ENCODE results near the gene AK8.

AK8 gene

DNA sequence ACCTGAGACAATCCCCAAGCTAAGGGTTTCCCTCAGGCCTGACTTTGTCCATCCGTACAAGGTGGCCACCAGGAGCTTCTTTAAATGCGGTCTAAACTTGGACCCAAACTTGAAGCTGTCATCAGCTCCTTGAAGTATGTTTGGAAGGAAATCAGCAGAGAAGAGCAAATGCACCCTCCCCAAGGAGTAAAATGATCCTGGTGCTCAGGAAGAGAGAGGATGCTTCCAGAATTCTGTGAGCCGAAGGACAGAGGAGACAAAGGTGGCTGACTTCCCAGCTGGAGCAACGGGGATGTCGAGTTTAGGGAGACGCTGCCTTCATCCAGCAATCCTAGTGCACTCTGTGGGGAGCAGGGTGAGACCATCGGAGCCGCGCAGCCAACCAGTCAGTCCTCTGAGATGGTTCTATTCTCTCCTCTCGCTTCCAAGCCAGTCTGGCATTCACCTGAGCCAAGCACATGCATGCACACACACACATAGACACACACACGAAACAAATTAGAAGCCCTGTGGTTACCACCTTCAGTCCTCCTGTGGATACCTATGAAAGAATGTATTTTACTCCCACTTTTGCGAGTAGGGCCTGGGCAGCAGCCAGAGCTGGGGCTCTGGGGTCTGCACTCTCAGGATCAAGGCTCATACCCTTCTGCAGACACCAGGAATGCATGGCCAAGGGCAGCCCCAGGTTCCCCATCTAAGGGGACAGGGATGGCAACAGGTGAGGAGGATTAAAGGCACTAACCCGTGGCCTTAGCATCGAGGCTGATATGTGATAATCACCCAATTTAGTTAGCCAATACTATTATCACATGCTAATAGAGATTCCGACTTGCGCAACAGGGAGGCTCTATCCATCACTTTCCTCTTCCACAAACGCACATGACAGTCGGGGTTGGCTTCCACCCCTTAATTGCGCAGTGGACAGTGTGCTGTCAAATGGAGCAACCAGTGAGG lies 132.1 kb downstream of the AK8 start:
- DNase-seq (ENCODE audit: low read depth in 4 of 4, low spot score in 1 of 4) = no peak

DNA sequence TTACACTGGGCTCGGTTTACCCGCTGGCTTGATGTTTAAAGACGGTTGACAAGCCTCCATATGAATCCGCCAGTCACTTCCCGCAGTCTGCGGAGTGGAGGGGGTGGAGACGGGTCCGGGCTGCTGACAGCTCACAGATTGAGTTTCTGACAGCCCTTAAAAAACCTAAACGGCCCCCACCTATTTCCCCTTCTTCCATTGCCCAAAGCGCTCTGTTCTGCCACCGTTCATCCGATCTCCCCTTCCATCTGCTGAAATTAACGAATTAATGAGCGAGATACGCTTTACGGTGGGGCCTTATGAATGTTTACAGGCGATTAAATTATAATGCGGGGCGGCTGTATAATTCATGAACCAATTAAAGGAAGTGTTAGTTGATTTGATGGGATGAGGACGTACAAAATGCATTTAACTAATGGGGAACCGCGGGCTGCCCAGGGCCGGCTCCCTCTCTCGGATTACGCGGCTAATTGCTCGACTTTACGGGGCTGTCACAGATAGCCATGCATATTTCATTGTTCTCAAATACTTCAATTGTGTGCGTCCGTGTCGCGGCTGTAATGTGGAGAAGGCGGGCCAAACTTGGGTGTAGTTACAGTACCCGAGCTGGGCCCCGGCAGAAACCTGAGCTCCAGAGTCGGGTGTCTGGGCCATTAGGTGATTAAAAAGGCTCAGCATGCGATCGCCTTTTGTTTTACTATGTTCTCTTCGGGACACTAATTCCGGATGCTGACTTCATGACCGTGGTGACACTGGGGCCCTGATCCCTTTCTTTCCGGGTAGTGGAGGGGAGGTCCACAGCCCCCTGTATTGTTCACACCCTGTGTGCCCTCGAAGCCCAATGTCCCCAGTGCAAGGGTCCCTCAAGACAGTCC lies 133.0 kb downstream of the AK8 start:
- DNase-seq (ENCODE audit: low read depth in 4 of 4, low spot score in 1 of 4) = no peak

DNA sequence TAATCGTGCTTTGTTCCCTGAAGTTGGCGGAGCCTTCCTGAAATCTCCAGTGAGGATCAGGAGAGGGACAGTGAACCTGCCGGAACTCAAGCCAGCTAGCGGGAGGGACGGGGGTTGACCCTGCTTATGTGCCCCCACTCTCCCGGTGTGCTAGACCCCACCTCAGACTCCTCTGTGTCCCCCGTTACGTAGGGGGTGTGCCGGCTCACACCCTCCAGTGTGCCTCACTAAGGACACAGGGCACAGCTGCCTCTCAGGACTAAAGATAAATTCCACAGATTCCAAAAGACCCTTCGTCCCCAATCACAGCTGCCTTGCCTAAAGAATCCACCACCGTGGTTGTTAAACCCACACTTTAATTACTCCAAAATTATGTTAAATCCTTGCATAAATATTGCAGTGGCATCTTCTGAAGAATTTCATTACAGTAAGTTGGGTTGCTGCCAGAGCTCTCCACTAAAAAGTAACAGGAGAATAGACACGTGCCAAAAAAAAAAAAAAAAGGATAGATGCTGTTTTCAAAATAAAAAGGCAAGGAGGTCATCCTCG lies 134.1 kb downstream of the AK8 start:
- no peak for DNase-seq (ENCODE audit: low read depth in 4 of 4, low spot score in 1 of 4)

DNA sequence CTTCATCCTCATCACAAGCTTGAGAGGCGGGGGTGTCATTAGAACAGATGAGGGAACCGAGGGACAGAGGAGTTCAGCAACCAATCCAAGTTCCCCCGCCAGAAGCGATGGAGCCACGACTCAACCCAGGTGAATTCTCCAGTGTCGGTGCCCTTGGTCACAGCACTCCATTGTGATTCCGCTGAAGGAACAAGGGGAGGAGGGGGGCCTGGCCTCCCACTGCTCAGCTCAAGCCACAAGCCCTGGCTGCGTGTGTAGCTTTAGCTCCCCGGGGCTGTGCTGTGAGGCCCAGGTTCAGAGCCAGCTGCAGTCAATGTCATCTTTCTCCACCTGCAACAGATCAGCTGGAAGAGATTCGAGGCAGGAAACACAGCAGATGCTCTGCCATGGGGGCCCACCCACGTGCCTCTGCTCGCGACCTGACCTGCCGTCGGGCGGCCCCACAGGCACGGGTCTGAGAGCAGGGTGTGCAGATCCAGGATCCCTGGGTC lies 135.2 kb downstream of the AK8 start:
- DNase-seq (ENCODE audit: low read depth in 4 of 4, low spot score in 1 of 4) = no peak

DNA sequence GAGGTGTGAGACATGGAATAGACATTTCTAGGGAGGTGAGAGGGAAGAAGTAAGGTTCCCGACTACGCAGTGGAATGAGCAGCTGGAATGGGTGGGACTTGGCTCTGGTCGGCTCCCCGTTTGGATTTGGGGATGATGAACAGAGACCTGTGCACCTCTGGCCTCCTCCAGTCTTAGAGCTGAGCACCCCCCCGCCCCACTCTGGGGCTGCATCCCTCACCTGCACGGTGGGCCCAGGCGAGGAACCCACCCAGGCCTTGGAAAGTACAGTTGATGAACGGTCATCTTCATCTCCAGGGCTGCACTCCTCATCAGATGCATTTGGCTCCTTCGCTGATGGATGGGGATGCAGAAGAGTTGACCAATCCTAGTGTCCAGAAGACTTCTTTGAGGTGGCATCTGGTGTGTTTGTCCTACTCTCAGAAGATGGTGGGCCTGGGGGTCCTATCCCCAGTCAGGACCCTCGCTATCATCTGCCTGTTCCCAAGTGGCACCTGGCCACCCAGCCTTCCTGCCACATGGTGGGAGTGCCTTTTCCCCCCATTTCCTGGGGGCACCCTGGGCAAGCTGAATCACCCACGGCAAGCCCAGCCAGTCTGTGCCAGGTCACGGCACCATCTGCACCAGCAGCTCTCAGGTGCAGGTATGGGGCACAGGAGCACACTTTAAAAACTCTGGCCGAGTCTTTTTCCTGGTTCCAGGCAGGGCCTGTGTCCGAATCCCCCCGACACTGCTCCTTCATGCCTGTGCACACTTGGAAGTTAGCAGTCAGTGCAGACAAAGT lies 137.4 kb downstream of the AK8 start:
- DNase-seq (ENCODE audit: low read depth in 4 of 4, low spot score in 1 of 4) = no peak

DNA sequence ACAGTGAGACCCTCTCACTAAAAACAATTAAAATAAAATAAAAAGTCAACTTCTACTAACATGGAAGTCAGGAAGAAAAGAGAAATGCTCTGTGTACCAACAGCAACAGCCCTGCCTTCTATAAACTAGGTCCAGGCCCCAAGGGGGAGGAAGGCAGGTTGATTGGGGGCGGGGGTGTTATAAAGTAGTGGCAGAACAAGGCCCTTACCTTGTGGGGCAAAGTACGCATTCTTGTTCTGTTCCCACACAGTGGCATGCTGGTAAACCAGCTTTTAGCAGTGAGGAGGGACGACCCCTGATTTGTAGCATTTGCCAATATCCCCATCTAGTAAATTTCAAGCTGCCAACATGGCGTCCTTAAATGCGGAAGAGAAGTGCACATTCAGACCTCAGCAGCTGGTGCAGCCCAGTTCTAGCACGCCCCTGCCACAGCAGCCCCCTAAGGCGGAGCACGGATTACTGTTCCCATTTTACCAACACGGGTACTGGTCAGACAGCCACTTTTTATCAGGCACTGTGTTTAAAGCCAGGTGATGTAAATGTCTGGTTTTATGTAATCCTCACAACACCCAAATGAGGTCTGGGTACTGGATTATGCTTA lies 138.3 kb downstream of the AK8 start:
- DNase-seq (ENCODE audit: low read depth in 4 of 4, low spot score in 1 of 4) = no peak

DNA sequence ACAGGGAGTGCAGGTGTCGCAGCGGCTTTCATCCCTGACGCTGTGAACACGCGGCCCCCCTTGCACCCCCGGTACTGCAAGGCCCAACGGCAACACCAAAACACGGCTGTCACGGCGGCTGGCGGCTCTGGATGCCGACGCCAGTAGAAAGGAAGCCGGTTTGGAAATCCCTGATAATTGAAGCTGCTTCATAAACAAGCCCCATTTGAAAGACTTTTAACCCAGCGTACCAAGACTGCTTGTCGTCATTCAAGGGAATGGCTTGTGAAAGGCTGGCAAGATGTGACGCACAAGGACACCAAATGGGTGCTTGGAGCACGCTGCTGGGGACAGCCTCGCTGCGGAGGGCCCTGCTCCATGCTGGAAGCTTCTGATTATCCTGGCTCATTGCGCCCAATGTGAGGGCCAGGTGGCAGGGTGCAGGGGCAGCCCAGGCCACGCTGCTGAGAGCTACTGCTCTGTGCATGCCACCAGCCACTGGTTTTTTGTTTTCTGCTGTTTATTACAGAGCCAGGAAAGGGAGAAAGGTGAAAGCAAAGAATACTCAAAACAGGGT lies 144.7 kb downstream of the AK8 start:
- no peak for DNase-seq (ENCODE audit: low read depth in 4 of 4, low spot score in 1 of 4)

DNA sequence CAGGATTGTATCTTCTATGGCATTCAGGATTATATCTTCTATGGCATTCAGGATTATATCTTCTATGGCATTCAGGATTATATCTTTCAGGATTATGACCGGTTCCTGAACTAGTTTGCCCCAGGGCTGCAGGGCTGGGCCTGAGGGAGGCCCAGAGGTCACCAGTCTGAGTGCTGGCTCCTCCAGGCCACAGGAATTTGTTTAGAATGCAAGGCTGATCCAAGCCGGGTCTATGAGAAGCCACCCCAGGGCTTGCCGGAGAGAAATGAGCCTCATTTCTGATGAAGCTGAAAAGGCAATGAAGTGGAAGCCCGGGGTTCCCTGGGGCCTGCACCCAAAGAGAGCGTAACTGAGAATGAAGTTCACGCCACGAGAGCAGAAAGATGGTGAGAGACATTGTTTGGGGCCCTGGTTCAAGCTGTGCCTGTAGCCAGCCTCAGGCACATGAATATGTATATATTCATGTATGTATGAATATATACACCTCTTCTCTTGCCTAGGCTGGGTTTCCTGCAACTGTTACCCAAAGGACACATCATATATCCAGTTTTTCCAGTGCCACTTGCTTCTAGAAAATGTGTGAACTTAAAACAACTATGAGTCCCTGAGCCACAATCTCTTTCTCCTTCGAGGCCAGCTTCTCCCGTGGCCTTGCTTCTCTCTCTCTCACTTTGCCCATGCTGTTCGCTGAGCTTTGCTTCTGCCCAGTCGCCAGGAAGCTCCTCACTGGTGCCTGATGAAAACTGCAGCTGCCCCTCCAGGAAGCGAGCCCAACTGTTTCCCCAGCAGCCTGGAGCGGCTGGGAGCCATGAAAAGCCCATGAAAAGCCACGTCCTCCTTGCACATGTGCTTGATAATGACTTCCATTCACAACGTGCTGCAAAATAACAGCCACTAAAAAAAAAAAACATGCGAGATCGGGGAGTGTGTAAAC lies 145.5 kb downstream of the AK8 start:
- no peak for DNase-seq (ENCODE audit: low read depth in 4 of 4, low spot score in 1 of 4)

DNA sequence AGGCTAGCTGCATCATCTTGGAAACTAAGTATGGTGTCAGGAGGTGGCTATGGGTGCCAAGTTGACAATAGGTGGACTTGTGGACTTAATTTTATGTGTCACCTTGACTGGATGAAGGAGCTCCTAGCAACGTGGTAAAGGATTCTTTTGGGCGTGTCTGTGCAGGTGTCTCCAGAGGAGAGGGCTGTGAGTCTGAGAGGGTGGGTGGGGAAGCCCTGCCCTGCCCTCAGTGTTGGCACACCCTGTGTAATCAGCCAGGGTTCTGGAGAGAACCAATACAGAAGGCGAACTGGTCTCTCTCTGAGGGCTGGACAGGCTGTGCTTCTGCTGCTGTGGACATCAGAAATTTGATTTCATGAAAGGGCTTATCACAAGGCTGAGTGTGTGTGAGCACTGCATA lies 146.9 kb downstream of the AK8 start:
- no peak for DNase-seq (ENCODE audit: low read depth in 4 of 4, low spot score in 1 of 4)

DNA sequence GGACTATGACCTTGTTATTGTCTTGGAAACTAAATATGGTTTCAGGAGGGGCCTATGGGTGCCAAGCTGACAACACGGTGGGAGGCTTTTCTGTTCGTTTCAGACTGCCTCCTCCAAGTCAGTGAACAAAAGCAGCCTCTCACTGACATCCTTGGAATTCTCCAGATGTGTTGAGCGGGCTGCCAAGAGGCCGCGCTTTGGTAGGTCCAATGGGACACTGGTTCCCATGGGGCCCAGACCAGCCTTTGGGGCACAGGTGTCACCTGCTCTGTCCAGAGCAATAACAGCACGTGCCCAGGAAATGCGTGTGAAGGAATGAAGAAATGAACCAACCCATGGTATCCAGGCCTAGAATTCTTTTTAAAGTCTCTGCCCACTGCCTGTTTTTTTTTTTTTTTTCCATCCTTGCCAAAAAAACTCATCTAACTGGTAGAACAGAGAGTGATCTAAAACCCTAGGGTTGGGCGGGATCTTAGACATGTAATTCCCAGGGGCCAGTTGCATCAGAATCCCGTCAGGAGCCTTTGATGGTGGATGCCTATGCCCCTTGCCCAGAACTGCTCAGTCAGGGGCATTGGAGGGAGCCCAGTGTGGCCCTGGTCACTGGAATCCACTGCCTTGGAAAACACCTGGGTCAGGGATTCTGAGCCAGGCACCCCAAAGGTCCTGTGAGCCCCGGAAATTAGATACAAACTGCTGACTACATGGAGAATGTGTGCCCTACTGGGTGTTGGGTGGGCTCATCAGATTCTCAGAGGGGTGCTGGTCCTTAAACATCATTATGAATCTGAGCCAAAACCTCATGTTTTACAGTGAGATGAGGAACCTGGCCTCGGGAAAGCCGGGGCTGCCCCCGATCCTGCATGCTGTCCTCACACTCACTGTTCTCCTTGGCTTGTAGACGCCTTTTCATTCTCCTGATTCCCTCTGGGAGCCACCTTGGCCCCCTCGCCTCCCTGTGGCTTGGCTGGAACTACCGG lies 147.7 kb downstream of the AK8 start:
- no peak for DNase-seq (ENCODE audit: low read depth in 4 of 4, low spot score in 1 of 4)

DNA sequence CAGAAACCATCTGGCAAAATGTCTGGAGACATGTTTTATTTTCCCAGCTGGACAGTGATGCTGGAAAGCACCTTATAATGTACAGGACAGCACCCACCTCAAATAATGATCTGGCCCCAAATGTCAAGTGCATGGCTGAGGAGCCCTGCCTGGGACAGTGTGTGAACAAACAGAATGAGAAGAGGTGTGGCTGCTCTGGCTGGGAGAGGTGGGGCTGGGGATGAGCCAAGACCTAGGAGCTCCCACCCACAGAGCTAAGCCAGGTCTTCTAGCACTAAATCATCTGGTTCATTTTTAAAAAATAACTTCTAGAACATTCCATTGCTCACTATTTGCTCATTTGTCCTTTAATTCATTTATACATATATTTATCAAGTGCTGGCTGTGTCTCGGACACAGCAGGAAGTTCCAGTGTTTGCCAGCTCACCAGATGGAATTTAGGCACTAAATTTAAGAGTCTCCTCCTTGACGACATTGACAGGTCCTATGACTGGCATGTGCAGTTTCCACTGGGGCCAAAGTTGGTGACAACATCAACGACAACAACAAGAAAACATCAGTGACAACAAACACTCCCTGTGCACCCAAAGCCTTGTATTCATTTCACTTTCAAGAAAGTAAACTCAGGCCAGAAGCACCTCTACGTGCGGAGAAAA lies 148.7 kb downstream of the AK8 start:
- DNase-seq (ENCODE audit: low read depth in 4 of 4, low spot score in 1 of 4) = no peak

DNA sequence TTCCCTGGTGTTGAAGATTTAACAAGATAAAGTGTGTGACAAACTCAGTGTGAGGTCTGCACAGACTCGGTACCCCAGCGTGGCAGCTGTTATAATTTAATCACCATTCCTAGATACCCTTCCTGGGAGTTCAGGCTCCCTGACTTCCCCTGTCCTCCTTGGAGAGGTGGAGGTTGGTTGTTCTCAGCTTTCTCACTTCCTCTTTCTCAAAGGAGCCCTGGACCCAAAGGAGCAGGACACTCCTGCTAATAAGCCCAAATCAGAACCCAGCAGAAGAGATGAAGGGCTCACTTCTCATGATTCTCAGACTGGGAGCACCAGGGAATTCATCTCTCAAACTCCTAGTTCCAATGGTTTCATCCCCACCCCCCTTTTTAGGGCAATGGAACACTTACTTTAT lies 149.6 kb downstream of the AK8 start:
- DNase-seq (ENCODE audit: low read depth in 4 of 4, low spot score in 1 of 4) = no peak

DNA sequence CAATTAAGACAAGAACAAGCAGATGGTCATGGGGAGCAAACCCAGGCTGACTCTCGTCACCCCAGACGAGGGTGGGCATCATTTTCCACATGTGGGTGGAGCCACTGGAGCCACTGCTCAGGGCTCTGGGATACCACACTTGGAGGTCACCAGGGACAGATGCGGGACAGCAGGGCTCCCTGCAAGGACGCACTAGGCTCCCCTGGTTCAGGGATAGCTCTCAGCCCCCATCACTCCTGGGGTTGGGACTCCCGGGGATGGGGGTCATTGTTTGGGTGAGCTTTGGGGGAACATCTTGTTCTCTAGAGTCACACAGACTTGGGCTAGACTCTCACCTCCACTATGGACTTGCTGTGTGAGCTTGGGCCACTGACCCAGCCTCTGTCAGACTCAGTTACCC lies 150.0 kb downstream of the AK8 start:
- DNase-seq (ENCODE audit: low read depth in 4 of 4, low spot score in 1 of 4) = no peak

DNA sequence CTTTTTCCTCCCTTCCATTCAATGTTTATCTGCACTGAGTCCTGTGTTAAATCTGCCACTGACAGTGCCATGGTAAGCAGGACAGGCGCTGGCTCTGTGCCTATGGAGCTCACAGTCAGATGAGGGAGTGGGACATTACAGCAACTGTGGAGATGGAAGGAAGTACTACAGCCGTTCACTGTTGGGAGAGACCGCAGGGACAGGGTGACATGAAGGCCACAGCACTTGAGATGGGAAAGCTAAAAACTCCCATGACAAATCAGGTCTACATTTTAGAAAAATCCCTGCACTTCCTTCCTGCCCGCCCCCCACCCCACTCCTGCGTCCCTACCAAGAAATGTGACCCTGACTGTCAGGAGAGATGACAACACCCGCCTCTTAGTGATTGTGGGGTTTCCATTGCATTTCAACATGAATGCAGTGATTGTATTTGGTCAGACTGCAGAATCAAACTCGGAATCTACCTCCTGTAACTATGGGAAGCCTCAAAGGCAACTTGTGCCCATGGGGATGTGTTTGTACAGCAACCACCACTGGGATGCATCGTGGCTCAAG lies 151.4 kb downstream of the AK8 start:
- DNase-seq (ENCODE audit: low read depth in 4 of 4, low spot score in 1 of 4) = no peak

DNA sequence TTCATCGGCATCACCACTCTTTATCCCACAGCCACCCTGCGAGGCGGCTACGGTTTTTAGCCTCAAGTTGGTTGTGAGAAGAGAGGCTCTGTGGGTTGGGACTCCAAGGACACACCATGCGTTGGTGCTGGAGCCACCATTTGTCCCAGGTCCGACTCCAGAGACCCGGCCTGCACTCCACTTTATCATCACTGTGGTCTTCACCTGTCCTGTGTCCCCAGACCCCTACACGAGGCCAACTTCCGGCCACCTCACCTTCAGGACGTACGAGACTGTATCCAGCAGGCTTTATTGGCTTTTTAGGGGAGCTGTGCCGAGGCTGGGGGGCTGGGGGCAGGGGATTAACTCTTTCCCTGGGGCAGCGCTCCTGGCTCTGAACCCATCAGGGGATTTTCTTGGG lies 152.8 kb downstream of the AK8 start:
- DNase-seq (ENCODE audit: low read depth in 4 of 4, low spot score in 1 of 4) = no peak

DNA sequence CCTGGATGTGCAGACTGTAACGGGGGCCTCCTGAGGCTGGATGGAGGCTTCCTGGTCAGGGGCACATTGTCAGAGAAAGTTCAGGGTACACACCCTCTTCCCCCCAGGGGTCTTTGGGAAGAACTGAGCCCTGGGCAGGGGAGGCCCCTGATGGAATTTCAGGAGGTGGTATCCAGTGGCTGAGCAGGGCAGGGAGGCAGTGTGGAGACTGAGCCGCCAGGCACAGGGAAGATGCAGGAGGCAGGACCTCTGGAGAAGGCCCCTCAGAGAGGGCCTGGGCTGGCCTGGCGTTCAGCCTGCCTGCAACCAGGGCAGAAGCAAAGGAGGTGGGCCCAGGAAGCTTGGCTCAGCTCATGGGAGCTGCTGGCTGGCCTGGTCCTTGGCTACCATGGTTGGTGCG lies 154.3 kb downstream of the AK8 start:
- DNase-seq (ENCODE audit: low read depth in 4 of 4, low spot score in 1 of 4) = no peak

DNA sequence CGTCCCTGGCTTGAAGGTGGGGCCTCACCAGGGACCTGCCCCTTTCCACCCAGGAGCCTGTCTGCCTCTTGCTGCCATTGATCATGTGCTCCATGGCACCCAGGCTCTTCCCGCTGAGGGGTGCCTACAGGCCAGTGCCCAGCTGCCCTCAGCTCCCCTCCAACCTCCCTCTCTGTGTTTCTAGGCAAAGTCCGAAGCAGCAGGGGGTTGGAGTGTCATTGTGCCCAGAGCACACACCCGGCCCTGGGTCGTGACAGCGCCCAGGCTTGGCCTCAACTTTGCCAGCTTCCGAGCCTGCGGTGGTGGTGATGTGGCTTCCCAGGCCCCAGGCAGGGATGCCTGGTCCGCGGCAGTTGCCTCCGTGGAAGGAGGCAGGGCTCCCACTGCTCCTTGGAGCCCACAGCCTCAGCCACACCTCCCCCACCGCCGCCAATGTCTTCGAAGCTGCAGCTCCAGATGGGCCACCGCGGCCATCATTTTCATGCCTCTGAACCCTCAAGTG lies 155.5 kb downstream of the AK8 start:
- no peak for DNase-seq (ENCODE audit: low read depth in 4 of 4, low spot score in 1 of 4)
